ENCODE results near the gene ANK2. TPM values are rescaled to one million over a fixed set of nuclear protein-coding genes. Genes with fewer than 3 reads are reported as not detected.

Gene ANK2
- total RNA-seq (2014; rRNA removed; shearing (Covaris generic)) (23.8 and 40.4 TPM in 2 replicates), polyA plus RNA-seq (2016; fragmentation: Nextera tagmentation; extraction: Ambion mirVana) (7.3 and 7.7 TPM in 2 replicates)
- long read RNA-seq, partial matches to known transcripts = 2 of 3 reads
- long read RNA-seq, other reads (novel, unspliced or antisense) = 1 of 3 reads

GRCh38 chr4:113049421-113050370, at the start of gene ANK2:
TSS of gene ANK2 (plus strand) at chr4:113049653. CDS start at chr4:113049729, 76 bp downstream.
- ATAC-seq (peak; percentile 94), DNase-seq (ENCODE audit: low spot score) (peak; percentile 95)
- peaks cover 4% of the 10 kb centered on the region for H3K27me3 Mint-ChIP-seq (ENCODE audit: insufficient read depth, low read depth, poor library complexity)
- Histone ChIP-seq H3K79me2 (replicated peaks; ENCODE audit: insufficient read depth) (peaks cover 20% of the 10 kb centered on the region), H3K9me2 (ENCODE audit: insufficient read depth) (no peaks in the 10 kb centered on the region), H3K27ac (ENCODE audit: low read depth) (peak within 1 kb of the TSS; percentile 76), H3F3A (replicated peaks; ENCODE audit: low read depth) (no peaks in the 10 kb centered on the region), H3K36me3 (ENCODE audit: insufficient read depth) (no peaks in the 10 kb centered on the region), H3K4me3 (peak within 1 kb of the TSS; percentile 49), H2AFZ (no peak within 1 kb of the TSS), H3K27me3 (ENCODE audit: insufficient read depth) (no peaks in the 10 kb centered on the region), H3K4me1 (ENCODE audit: insufficient read depth) (peaks cover 30% of the 10 kb centered on the region), H4K20me1 (replicated peaks; ENCODE audit: insufficient read depth) (no peaks in the 10 kb centered on the region), H3K4me2 (peak within 1 kb of the TSS; percentile 80)
- H3K4me3 Mint-ChIP-seq = no peak within 1 kb of the TSS
- H3K9me3 Mint-ChIP-seq = no peaks in the 10 kb centered on the region
- TF ChIP-seq EZH2 (IDR thresholded peaks at IDR 0.05; ENCODE audit: low read depth, unreplicated experiment) (no peak), ZNF114 (CRISPR knock-in tag; IDR thresholded peaks at IDR 0.05) (no peak), JUNB (IDR thresholded peaks at IDR 0.05; ENCODE audit: unreplicated experiment) (no peak), ETS1 (IDR thresholded peaks at IDR 0.05) (no peak), STAT1 (IDR thresholded peaks at IDR 0.05; ENCODE audit: unreplicated experiment) (no peak), EZH2phosphoT487 (IDR thresholded peaks at IDR 0.05; ENCODE audit: unreplicated experiment) (no peak), ZNF331 (CRISPR knock-in tag; IDR thresholded peaks at IDR 0.05; ENCODE audit: low read depth) (no peak), REST (IDR thresholded peaks at IDR 0.05; ENCODE audit: unreplicated experiment) (no peak), NANOG (IDR thresholded peaks at IDR 0.05; ENCODE audit: borderline replicate concordance) (no peak), CREB1 (CRISPR knock-in tag; IDR thresholded peaks at IDR 0.05; ENCODE audit: low read depth) (no peak), POLR2AphosphoS5 (IDR thresholded peaks at IDR 0.05; ENCODE audit: low read depth) (no peak)
- TF ChIP-seq, protein P1, sequence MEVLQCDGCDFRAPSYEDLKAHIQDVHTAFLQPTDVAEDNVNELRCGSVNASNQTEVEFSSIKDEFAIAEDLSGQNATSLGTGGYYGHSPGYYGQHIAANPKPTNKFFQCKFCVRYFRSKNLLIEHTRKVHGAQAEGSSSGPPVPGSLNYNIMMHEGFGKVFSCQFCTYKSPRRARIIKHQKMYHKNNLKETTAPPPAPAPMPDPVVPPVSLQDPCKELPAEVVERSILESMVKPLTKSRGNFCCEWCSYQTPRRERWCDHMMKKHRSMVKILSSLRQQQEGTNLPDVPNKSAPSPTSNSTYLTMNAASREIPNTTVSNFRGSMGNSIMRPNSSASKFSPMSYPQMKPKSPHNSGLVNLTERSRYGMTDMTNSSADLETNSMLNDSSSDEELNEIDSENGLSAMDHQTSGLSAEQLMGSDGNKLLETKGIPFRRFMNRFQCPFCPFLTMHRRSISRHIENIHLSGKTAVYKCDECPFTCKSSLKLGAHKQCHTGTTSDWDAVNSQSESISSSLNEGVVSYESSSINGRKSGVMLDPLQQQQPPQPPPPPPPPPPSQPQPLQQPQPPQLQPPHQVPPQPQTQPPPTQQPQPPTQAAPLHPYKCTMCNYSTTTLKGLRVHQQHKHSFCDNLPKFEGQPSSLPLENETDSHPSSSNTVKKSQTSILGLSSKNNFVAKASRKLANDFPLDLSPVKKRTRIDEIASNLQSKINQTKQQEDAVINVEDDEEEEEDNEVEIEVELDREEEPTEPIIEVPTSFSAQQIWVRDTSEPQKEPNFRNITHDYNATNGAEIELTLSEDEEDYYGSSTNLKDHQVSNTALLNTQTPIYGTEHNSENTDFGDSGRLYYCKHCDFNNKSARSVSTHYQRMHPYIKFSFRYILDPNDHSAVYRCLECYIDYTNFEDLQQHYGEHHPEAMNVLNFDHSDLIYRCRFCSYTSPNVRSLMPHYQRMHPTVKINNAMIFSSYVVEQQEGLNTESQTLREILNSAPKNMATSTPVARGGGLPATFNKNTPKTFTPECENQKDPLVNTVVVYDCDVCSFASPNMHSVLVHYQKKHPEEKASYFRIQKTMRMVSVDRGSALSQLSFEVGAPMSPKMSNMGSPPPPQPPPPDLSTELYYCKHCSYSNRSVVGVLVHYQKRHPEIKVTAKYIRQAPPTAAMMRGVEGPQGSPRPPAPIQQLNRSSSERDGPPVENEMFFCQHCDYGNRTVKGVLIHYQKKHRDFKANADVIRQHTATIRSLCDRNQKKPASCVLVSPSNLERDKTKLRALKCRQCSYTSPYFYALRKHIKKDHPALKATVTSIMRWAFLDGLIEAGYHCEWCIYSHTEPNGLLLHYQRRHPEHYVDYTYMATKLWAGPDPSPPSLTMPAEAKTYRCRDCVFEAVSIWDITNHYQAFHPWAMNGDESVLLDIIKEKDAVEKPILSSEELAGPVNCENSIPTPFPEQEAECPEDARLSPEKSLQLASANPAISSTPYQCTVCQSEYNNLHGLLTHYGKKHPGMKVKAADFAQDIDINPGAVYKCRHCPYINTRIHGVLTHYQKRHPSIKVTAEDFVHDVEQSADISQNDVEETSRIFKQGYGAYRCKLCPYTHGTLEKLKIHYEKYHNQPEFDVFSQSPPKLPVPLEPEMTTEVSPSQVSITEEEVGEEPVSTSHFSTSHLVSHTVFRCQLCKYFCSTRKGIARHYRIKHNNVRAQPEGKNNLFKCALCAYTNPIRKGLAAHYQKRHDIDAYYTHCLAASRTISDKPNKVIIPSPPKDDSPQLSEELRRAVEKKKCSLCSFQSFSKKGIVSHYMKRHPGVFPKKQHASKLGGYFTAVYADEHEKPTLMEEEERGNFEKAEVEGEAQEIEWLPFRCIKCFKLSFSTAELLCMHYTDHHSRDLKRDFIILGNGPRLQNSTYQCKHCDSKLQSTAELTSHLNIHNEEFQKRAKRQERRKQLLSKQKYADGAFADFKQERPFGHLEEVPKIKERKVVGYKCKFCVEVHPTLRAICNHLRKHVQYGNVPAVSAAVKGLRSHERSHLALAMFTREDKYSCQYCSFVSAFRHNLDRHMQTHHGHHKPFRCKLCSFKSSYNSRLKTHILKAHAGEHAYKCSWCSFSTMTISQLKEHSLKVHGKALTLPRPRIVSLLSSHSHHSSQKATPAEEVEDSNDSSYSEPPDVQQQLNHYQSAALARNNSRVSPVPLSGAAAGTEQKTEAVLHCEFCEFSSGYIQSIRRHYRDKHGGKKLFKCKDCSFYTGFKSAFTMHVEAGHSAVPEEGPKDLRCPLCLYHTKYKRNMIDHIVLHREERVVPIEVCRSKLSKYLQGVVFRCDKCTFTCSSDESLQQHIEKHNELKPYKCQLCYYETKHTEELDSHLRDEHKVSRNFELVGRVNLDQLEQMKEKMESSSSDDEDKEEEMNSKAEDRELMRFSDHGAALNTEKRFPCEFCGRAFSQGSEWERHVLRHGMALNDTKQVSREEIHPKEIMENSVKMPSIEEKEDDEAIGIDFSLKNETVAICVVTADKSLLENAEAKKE (CRISPR knock-in tag; IDR thresholded peaks at IDR 0.05) = no peak
- TF ChIP-seq, protein P2, sequence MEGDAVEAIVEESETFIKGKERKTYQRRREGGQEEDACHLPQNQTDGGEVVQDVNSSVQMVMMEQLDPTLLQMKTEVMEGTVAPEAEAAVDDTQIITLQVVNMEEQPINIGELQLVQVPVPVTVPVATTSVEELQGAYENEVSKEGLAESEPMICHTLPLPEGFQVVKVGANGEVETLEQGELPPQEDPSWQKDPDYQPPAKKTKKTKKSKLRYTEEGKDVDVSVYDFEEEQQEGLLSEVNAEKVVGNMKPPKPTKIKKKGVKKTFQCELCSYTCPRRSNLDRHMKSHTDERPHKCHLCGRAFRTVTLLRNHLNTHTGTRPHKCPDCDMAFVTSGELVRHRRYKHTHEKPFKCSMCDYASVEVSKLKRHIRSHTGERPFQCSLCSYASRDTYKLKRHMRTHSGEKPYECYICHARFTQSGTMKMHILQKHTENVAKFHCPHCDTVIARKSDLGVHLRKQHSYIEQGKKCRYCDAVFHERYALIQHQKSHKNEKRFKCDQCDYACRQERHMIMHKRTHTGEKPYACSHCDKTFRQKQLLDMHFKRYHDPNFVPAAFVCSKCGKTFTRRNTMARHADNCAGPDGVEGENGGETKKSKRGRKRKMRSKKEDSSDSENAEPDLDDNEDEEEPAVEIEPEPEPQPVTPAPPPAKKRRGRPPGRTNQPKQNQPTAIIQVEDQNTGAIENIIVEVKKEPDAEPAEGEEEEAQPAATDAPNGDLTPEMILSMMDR (conservative IDR thresholded peaks at IDR 0.05; ENCODE audit: low read depth in 2 of 2) = no peak
- no peaks in the 10 kb centered on the region for H3K36me3 Mint-ChIP-seq (ENCODE audit: low read depth)
- peaks cover 19% of the 10 kb centered on the region for H3K4me1 Mint-ChIP-seq
- H3K27ac Mint-ChIP-seq = no peak within 1 kb of the TSS
